HFF-Myc (cell line): ENCODE results near the gene GPC4.

ENCODE experiments used
- DNase-seq: peaks from one replicate; pipeline ENCODE4 v3.0.0-alpha.2; 2011; ENCODE audit warnings: low read depth; ENCODE audit errors: extremely low read depth
- H3K4me3 ChIP-seq: replicated peaks from 2 replicates; pipeline ENCODE4 v1.5.1; 2011; ENCODE audit warnings: low read depth, mild to moderate bottlenecking, control low read depth, low read length
- TF ChIP-seq, protein P1 (sequence below): IDR thresholded peaks from 2 replicates; pipeline ENCODE4 v1.5.1; 2012; ENCODE audit warnings: mild to moderate bottlenecking, low read depth, low read length, control low read depth; ENCODE audit errors: missing control alignments

The GPC4 gene

GRCh38 chrX:133444196-133444595, 28.9 kb upstream of the GPC4 start:
- H3K4me3 ChIP-seq, result no peak overlapping the region
- TF ChIP-seq, protein P1, sequence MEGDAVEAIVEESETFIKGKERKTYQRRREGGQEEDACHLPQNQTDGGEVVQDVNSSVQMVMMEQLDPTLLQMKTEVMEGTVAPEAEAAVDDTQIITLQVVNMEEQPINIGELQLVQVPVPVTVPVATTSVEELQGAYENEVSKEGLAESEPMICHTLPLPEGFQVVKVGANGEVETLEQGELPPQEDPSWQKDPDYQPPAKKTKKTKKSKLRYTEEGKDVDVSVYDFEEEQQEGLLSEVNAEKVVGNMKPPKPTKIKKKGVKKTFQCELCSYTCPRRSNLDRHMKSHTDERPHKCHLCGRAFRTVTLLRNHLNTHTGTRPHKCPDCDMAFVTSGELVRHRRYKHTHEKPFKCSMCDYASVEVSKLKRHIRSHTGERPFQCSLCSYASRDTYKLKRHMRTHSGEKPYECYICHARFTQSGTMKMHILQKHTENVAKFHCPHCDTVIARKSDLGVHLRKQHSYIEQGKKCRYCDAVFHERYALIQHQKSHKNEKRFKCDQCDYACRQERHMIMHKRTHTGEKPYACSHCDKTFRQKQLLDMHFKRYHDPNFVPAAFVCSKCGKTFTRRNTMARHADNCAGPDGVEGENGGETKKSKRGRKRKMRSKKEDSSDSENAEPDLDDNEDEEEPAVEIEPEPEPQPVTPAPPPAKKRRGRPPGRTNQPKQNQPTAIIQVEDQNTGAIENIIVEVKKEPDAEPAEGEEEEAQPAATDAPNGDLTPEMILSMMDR, result no peak
- no peak for DNase-seq

DNA sequence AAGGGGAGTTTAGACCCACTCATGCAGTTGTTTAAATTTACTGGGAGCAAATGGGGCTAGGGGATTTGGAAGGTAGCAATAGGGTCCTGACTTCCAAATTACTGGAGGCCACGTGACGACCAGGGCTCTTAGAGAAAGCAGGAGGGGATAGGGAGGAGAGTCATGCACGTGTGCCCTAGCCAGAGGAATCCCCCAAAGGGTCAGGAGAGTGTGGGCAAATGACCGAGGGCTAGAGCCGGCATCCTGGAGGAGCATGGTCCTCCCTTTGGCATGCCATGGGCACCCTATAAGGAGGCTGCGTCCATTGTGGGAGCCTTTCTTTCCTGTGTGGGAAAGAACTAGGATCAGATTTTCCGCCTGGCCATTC, 25.5 kb upstream of the GPC4 start:
- H3K4me3 ChIP-seq, result no peak overlapping the region
- TF ChIP-seq, protein P1, result no peak
- DNase-seq, result no peak

GRCh38 chrX:133440081-133440796, 24.9 kb upstream of the GPC4 start:
- H3K4me3 ChIP-seq, result no peak overlapping the region
- no peak for DNase-seq
- TF ChIP-seq, protein P1, result no peak

GRCh38 chrX:133437766-133438165, 22.5 kb upstream of the GPC4 start:
- no peak for DNase-seq
- TF ChIP-seq, protein P1, result no peak
- H3K4me3 ChIP-seq, result no peak overlapping the region

GRCh38 chrX:133437356-133437755, 22.1 kb upstream of the GPC4 start:
- no peak overlapping the region for H3K4me3 ChIP-seq
- DNase-seq, result no peak
- TF ChIP-seq, protein P1, result no peak

DNA sequence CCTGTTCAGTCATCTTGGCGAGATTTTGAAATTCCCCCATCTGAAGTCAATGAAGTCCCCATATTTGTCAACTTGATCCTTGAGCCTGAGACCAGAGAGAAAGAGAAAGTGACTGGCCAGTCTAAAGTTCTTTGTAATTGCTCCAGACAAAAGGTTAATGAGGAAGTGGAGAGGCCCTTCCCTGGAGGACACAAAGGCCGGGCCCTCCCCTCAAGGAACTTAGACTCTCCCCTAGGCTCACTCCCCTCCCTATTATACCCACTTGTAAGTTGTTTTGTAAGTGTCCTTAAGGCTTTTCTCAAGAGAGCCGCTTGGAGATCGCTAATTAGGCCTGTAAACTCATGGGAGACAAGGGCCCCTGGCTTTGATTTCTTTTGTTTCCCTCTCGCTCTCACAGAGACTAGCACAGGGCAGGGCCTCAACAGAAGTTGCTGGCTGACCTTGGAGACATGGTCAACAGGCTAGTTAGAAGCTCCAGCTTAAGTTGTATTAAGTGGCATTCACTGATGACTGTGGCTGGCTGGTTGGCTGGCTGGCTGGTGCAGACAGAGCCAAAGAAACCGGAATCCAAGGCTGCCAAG, 20.3 kb upstream of the GPC4 start:
- TF ChIP-seq, protein P1, result no peak
- no peak for DNase-seq
- no peak overlapping the region for H3K4me3 ChIP-seq

- no peak for DNase-seq
- TF ChIP-seq, protein P1, result no peak
- no peak overlapping the region for H3K4me3 ChIP-seq
Measured at GRCh38 chrX:133434197-133434820, 19.0 kb upstream of the GPC4 start.
